ENCODE measurements around the gene YPEL3. TPM values are rescaled to one million over a fixed set of nuclear protein-coding genes. Genes with fewer than 3 reads are reported as not detected.

The YPEL3 gene
- total RNA-seq, 2 donors from 2014 or later, result 42.0 to 57.2 TPM

DNA sequence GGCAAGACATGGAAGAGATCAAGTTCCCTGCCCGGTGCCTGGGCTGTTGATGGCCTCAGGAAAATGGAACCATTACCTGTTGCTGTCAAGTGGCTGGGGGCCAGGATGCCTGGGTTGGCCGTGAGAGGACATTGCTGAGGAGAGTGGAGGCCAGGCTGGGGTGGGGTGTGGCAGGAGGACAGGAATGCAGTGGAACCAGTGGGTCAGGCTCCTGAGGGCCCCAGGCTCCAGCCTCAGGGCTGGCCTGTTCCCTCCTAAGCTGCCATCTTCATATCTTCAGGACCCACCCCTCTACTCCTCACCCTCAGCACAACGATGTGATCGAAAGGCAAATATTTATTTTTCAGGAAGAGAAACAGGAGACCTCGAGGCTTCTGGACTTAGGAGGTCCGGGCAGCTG is 8.5 kb upstream of the YPEL3 start:
- Mint-ChIP-seq H3K4me3 (no peak overlapping the region), H3K9me3 (peaks cover under 1% of the 10 kb centered on the region), H3K36me3 (ENCODE audit: low read depth) (peaks cover 21% of the 10 kb centered on the region), H3K27ac (no peak overlapping the region), H3K4me1 (no peaks in the 10 kb centered on the region), H3K27me3 (ENCODE audit: insufficient read depth) (peaks cover 3% of the 10 kb centered on the region)
- no peak overlapping the region for H3K27ac ChIP-seq (ENCODE audit: low read depth, low read length)
- no peak overlapping the region for H3K9ac ChIP-seq (ENCODE audit: extremely low read depth, low read length, poor library complexity, severe bottlenecking)
- H3K36me3 ChIP-seq (ENCODE audit: control insufficient read depth, insufficient read depth, low read length), result no peaks in the 10 kb centered on the region
- TF ChIP-seq, protein P1, sequence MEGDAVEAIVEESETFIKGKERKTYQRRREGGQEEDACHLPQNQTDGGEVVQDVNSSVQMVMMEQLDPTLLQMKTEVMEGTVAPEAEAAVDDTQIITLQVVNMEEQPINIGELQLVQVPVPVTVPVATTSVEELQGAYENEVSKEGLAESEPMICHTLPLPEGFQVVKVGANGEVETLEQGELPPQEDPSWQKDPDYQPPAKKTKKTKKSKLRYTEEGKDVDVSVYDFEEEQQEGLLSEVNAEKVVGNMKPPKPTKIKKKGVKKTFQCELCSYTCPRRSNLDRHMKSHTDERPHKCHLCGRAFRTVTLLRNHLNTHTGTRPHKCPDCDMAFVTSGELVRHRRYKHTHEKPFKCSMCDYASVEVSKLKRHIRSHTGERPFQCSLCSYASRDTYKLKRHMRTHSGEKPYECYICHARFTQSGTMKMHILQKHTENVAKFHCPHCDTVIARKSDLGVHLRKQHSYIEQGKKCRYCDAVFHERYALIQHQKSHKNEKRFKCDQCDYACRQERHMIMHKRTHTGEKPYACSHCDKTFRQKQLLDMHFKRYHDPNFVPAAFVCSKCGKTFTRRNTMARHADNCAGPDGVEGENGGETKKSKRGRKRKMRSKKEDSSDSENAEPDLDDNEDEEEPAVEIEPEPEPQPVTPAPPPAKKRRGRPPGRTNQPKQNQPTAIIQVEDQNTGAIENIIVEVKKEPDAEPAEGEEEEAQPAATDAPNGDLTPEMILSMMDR (conservative IDR thresholded peaks at IDR 0.05), result no peak
- no peaks in the 10 kb centered on the region for H3K9me3 ChIP-seq (ENCODE audit: control insufficient read depth, low read length)
- H3K27me3 ChIP-seq (ENCODE audit: control insufficient read depth, insufficient read depth, low read length, poor library complexity, severe bottlenecking), result no peaks in the 10 kb centered on the region
- no peaks in the 10 kb centered on the region for H3K4me1 ChIP-seq (ENCODE audit: control insufficient read depth, insufficient read depth, low read length)
- no peak for DNase-seq
- H3K4me3 ChIP-seq (ENCODE audit: low read length), result no peak overlapping the region
- WGBS, 2 experiments (ENCODE audit: insufficient coverage in 1 of 2, insufficient read length in 1 of 2), result 93 to 94% methylated on average over 3 to 6 of the region's 6 CpGs

DNA sequence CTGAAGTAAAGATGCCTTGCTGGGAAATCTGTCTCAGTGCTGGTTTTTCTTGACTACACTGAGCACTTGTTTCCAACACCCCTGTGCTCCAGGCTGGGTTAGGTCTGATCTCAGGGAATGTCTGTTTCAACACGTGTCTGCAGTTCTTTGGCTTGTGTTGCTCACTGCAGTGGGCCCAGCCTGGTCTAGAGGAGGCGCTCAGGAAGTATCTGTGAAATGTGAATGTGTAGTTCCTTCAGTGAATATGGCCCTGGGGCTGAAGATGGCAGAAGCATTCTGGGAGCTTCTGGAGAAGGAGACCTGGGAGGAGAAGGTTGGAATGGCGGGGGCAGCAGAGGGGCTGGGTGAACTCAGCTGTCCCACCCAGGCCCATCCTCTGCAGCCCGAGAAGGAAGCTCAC is 8.1 kb upstream of the YPEL3 start:
- H3K27me3 Mint-ChIP-seq (ENCODE audit: insufficient read depth), result peaks cover 3% of the 10 kb centered on the region
- no peaks in the 10 kb centered on the region for H3K4me1 Mint-ChIP-seq
- H3K4me3 Mint-ChIP-seq, result no peak overlapping the region
- H3K9me3 ChIP-seq (ENCODE audit: control insufficient read depth, low read length), result no peaks in the 10 kb centered on the region
- no peak overlapping the region for H3K27ac ChIP-seq (ENCODE audit: low read depth, low read length)
- no peak overlapping the region for H3K9ac ChIP-seq (ENCODE audit: extremely low read depth, low read length, poor library complexity, severe bottlenecking)
- no peak for DNase-seq
- peaks cover 2% of the 10 kb centered on the region for H3K9me3 Mint-ChIP-seq
- 87 to 91% methylated on average over 3 to 4 of the region's 4 CpGs for WGBS, 2 experiments (ENCODE audit: insufficient coverage in 1 of 2, insufficient read length in 1 of 2)
- no peaks in the 10 kb centered on the region for H3K36me3 ChIP-seq (ENCODE audit: control insufficient read depth, insufficient read depth, low read length)
- peaks cover 23% of the 10 kb centered on the region for H3K36me3 Mint-ChIP-seq (ENCODE audit: low read depth)
- no peaks in the 10 kb centered on the region for H3K4me1 ChIP-seq (ENCODE audit: control insufficient read depth, insufficient read depth, low read length)
- TF ChIP-seq, protein P1 (conservative IDR thresholded peaks at IDR 0.05), result no peak
- H3K27me3 ChIP-seq (ENCODE audit: control insufficient read depth, insufficient read depth, low read length, poor library complexity, severe bottlenecking), result no peaks in the 10 kb centered on the region
- H3K4me3 ChIP-seq (ENCODE audit: low read length), result no peak overlapping the region
- no peak overlapping the region for H3K27ac Mint-ChIP-seq

DNA sequence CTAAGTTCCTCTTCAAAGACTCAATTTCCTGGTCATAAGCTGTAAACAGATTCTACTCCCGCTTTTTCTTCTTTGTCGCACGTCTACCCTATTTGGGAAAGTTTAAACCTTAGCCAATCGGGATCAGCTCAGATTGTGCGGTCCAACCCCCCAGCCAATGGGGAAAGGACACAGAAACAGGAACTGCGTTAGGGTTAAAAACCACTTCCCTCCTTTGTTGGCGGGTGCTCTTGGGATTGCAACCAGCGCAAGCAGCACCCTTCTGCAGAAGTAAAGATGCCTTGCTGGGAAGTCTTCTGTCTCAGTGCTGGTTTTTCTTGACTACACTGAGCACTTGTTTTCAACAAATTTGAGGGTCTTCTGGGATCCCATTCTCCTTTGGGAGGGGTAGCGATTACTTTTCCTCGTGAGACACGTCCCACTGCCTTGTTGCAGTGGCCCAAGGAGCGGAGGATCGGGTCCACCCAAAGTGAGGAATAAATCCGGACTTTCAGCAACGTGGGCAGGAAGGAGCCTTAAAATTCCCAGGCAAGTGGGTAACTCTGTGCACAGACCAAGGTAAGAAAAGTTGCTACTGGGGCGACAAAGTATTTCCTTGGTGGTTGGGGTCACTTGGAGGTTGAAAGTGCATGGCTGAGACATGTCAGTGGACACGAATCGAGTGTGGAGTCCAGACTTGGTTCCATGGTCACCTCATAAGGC is 1.0 kb upstream of the YPEL3 start:
- peak overlapping the region; percentile 68 for H3K4me3 Mint-ChIP-seq
- Histone ChIP-seq H3K27ac (ENCODE audit: low read depth, low read length) (no peak overlapping the region), H3K4me1 (ENCODE audit: control insufficient read depth, insufficient read depth, low read length) (no peaks in the 10 kb centered on the region), H3K36me3 (ENCODE audit: control insufficient read depth, insufficient read depth, low read length) (no peaks in the 10 kb centered on the region), H3K27me3 (ENCODE audit: control insufficient read depth, insufficient read depth, low read length, poor library complexity, severe bottlenecking) (no peaks in the 10 kb centered on the region), H3K9me3 (ENCODE audit: control insufficient read depth, low read length) (peaks cover 25% of the 10 kb centered on the region), H3K9ac (ENCODE audit: extremely low read depth, low read length, poor library complexity, severe bottlenecking) (no peak overlapping the region), H3K4me3 (ENCODE audit: low read length) (peak overlapping the region; percentile 77)
- peaks cover 3% of the 10 kb centered on the region for H3K27me3 Mint-ChIP-seq (ENCODE audit: insufficient read depth)
- TF ChIP-seq, protein P1 (conservative IDR thresholded peaks at IDR 0.05), result no peak
- peaks cover 18% of the 10 kb centered on the region for H3K4me1 Mint-ChIP-seq
- H3K36me3 Mint-ChIP-seq (ENCODE audit: low read depth), result peaks cover 26% of the 10 kb centered on the region
- WGBS, 2 experiments (ENCODE audit: insufficient coverage in 1 of 2, insufficient read length in 1 of 2), result 95% methylated on average over 14 to 18 of the region's 18 CpGs
- H3K9me3 Mint-ChIP-seq, result peaks cover 29% of the 10 kb centered on the region
- H3K27ac Mint-ChIP-seq, result peak overlapping the region; percentile 94
- peak; percentile 95 for DNase-seq
